Left renal pelvis (tissue), 4 donors: ENCODE results near the gene FAT1. TPM values are rescaled to one million over a fixed set of nuclear protein-coding genes. Genes with fewer than 3 reads are reported as not detected.

ENCODE experiments used
- DNase-seq, 4 donors: peaks; one replicate each; pipeline ENCODE4 v3.0.0-alpha.2; 2013; ENCODE audit warnings: low read depth in 4 of 4, low spot score in 3 of 4
- polyA plus RNA-seq, 4 donors: library from polyadenylated mRNA; unstranded; fragments of 120-200 nt; gene quantifications; one replicate each; pipeline ENCODE4 v1.2.1, GENCODE V29; 2013; ENCODE audit not compliant: insufficient read length in 4 of 4

Gene FAT1
- polyA plus RNA-seq, 4 donors = 84.3 to 242 (median 235) TPM

- DNase-seq = peak in 2 of 4 donors; percentile 36 to 54
Observed at GRCh38 chr4:186701273-186701672, 22.4 kb downstream of the FAT1 start.

- no peak for DNase-seq
Observed at GRCh38 chr4:186700746-186701145, 22.9 kb downstream of the FAT1 start.

GRCh38 chr4:186699881-186700397 is 23.7 kb downstream of the FAT1 start:
- DNase-seq = no peak

- no peak for DNase-seq
Observed at GRCh38 chr4:186699298-186699697, 24.4 kb downstream of the FAT1 start.

- no peak for DNase-seq
Observed at GRCh38 chr4:186698525-186698924, 25.1 kb downstream of the FAT1 start.

- DNase-seq = no peak
Observed at GRCh38 chr4:186698028-186698427, 25.6 kb downstream of the FAT1 start.

- DNase-seq = no peak
Observed at GRCh38 chr4:186695392-186695791, 28.3 kb downstream of the FAT1 start.

- DNase-seq = no peak
Observed at GRCh38 chr4:186693894-186694293, 29.8 kb downstream of the FAT1 start.

- DNase-seq = no peak
Observed at GRCh38 chr4:186693159-186693815, 30.4 kb downstream of the FAT1 start.

- no peak for DNase-seq
Observed at GRCh38 chr4:186691396-186691795, 32.3 kb downstream of the FAT1 start.

GRCh38 chr4:186689476-186689875 is 34.2 kb downstream of the FAT1 start:
- DNase-seq = no peak

- DNase-seq = no peak
Observed at GRCh38 chr4:186688150-186688943, 35.3 kb downstream of the FAT1 start.

GRCh38 chr4:186687265-186687664 is 36.4 kb downstream of the FAT1 start:
- no peak for DNase-seq

- no peak for DNase-seq
Observed at GRCh38 chr4:186685767-186686183, 37.9 kb downstream of the FAT1 start.

- no peak for DNase-seq
Observed at GRCh38 chr4:186684889-186685309, 38.8 kb downstream of the FAT1 start.

GRCh38 chr4:186684220-186684619 is 39.4 kb downstream of the FAT1 start:
- no peak for DNase-seq

GRCh38 chr4:186680641-186681040 is 43.0 kb downstream of the FAT1 start:
- DNase-seq = no peak

- no peak for DNase-seq
Observed at GRCh38 chr4:186676531-186677161, 47.0 kb downstream of the FAT1 start.

- no peak for DNase-seq
Observed at GRCh38 chr4:186669735-186670134, 53.9 kb downstream of the FAT1 start.

GRCh38 chr4:186669159-186669731 is 54.4 kb downstream of the FAT1 start:
- DNase-seq = no peak

- DNase-seq = no peak
Observed at GRCh38 chr4:186666750-186667149, 56.9 kb downstream of the FAT1 start.
